ENCODE results near the gene HS2ST1. TPM values are rescaled to one million over a fixed set of nuclear protein-coding genes. Genes with fewer than 3 reads are reported as not detected.

HS2ST1 gene
- total and polyA plus RNA-seq, 2 donors (not counting 1 experiment from before 2014, with no cell fraction given): 19.2 to 22.5 TPM

- H4K20me1 ChIP-seq (ENCODE audit: control insufficient read depth, extremely low read depth, insufficient read depth, low read length): no peaks in the 10 kb centered on the region
- no peaks in the 10 kb centered on the region for H3K9me3 ChIP-seq (ENCODE audit: control insufficient read depth, insufficient read depth, low read depth, low read length)
- no peak overlapping the region for H2AFZ ChIP-seq (ENCODE audit: low read length)
- H3K4me1 ChIP-seq (ENCODE audit: control insufficient read depth, extremely low read depth, insufficient read depth, low read length): no peaks in the 10 kb centered on the region
- no peak overlapping the region for H3K27ac ChIP-seq (ENCODE audit: insufficient read depth, low read length)
- no peaks in the 10 kb centered on the region for H3K36me3 ChIP-seq (ENCODE audit: control insufficient read depth, insufficient read depth, low read length)
- no peaks in the 10 kb centered on the region for H3K79me2 ChIP-seq (ENCODE audit: control insufficient read depth, insufficient read depth, low read length)
- H3K27me3 ChIP-seq (ENCODE audit: control insufficient read depth, insufficient read depth, low read length): no peaks in the 10 kb centered on the region
- no peak overlapping the region for H3K4me2 ChIP-seq (ENCODE audit: extremely low read depth, insufficient read depth, low read length)
- H3K9ac ChIP-seq (ENCODE audit: insufficient read depth, low read length): no peak overlapping the region
- no peak for DNase-seq (ENCODE audit: low read depth in 2 of 2)
- no peak overlapping the region for H3K4me3 ChIP-seq (replicated peaks in 1 of 4; ENCODE audit: control extremely low read depth in 1 of 4, insufficient read depth in 1 of 4, low read depth in 3 of 4, low read length in 4 of 4)
- TF ChIP-seq EZH2 (IDR thresholded peaks at IDR 0.05; ENCODE audit: low read length, missing control alignments) (no peak), CTCF (conservative IDR thresholded peaks at IDR 0.05 in 1 of 2, IDR thresholded peaks at IDR 0.05 in 1 of 2; ENCODE audit: low read depth in 1 of 2, low read length in 2 of 2) (no peak)
Observed at GRCh38 chr1:86940599-86940998, 26.2 kb downstream of the HS2ST1 start.

GRCh38 chr1:86942042-86942441, 27.6 kb downstream of the HS2ST1 start:
- no peak overlapping the region for H2AFZ ChIP-seq (ENCODE audit: low read length)
- no peak for TF ChIP-seq CTCF (conservative IDR thresholded peaks at IDR 0.05 in 1 of 2, IDR thresholded peaks at IDR 0.05 in 1 of 2; ENCODE audit: low read depth in 1 of 2, low read length in 2 of 2)
- TF ChIP-seq EZH2 (IDR thresholded peaks at IDR 0.05; ENCODE audit: low read length, missing control alignments): no peak
- no peak overlapping the region for H3K9ac ChIP-seq (ENCODE audit: insufficient read depth, low read length)
- no peaks in the 10 kb centered on the region for H3K9me3 ChIP-seq (ENCODE audit: control insufficient read depth, insufficient read depth, low read depth, low read length)
- H4K20me1 ChIP-seq (ENCODE audit: control insufficient read depth, extremely low read depth, insufficient read depth, low read length): no peaks in the 10 kb centered on the region
- H3K4me3 ChIP-seq (replicated peaks in 1 of 4; ENCODE audit: control extremely low read depth in 1 of 4, insufficient read depth in 1 of 4, low read depth in 3 of 4, low read length in 4 of 4): no peak overlapping the region
- peak in 1 of 2 donors; percentile 11 for DNase-seq (ENCODE audit: low read depth in 2 of 2)
- H3K79me2 ChIP-seq (ENCODE audit: control insufficient read depth, insufficient read depth, low read length): no peaks in the 10 kb centered on the region
- no peaks in the 10 kb centered on the region for H3K36me3 ChIP-seq (ENCODE audit: control insufficient read depth, insufficient read depth, low read length)
- no peak overlapping the region for H3K27ac ChIP-seq (ENCODE audit: insufficient read depth, low read length)
- no peaks in the 10 kb centered on the region for H3K4me1 ChIP-seq (ENCODE audit: control insufficient read depth, extremely low read depth, insufficient read depth, low read length)
- H3K27me3 ChIP-seq (ENCODE audit: control insufficient read depth, insufficient read depth, low read length): no peaks in the 10 kb centered on the region
- no peak overlapping the region for H3K4me2 ChIP-seq (ENCODE audit: extremely low read depth, insufficient read depth, low read length)

GRCh38 chr1:86942743-86943142, 28.3 kb downstream of the HS2ST1 start:
- H3K79me2 ChIP-seq (ENCODE audit: control insufficient read depth, insufficient read depth, low read length): no peaks in the 10 kb centered on the region
- no peak for DNase-seq (ENCODE audit: low read depth in 2 of 2)
- no peak overlapping the region for H2AFZ ChIP-seq (ENCODE audit: low read length)
- TF ChIP-seq CTCF (conservative IDR thresholded peaks at IDR 0.05 in 1 of 2, IDR thresholded peaks at IDR 0.05 in 1 of 2; ENCODE audit: low read depth in 1 of 2, low read length in 2 of 2): no peak
- no peak for TF ChIP-seq EZH2 (IDR thresholded peaks at IDR 0.05; ENCODE audit: low read length, missing control alignments)
- H3K36me3 ChIP-seq (ENCODE audit: control insufficient read depth, insufficient read depth, low read length): no peaks in the 10 kb centered on the region
- H3K4me3 ChIP-seq (replicated peaks in 1 of 4; ENCODE audit: control extremely low read depth in 1 of 4, insufficient read depth in 1 of 4, low read depth in 3 of 4, low read length in 4 of 4): no peak overlapping the region
- no peaks in the 10 kb centered on the region for H3K9me3 ChIP-seq (ENCODE audit: control insufficient read depth, insufficient read depth, low read depth, low read length)
- no peaks in the 10 kb centered on the region for H3K4me1 ChIP-seq (ENCODE audit: control insufficient read depth, extremely low read depth, insufficient read depth, low read length)
- H3K9ac ChIP-seq (ENCODE audit: insufficient read depth, low read length): no peak overlapping the region
- H3K27ac ChIP-seq (ENCODE audit: insufficient read depth, low read length): no peak overlapping the region
- no peak overlapping the region for H3K4me2 ChIP-seq (ENCODE audit: extremely low read depth, insufficient read depth, low read length)
- no peaks in the 10 kb centered on the region for H4K20me1 ChIP-seq (ENCODE audit: control insufficient read depth, extremely low read depth, insufficient read depth, low read length)
- no peaks in the 10 kb centered on the region for H3K27me3 ChIP-seq (ENCODE audit: control insufficient read depth, insufficient read depth, low read length)
